Stimulated activated CD4-positive, alpha-beta T cell treated with anti-CD3 and anti-CD28 coated beads, Interleukin-1b, Interleukin-23, amount 100 ng/mL, for 1 hour (primary cell): ENCODE measurements around the gene PSMB1.

ENCODE experiments used
- DNase-seq, 2 donors: peaks; one replicate each; pipeline ENCODE4 v3.0.0-alpha.2; 2020; ENCODE audit warnings: low read depth in 2 of 2

Gene PSMB1

DNA sequence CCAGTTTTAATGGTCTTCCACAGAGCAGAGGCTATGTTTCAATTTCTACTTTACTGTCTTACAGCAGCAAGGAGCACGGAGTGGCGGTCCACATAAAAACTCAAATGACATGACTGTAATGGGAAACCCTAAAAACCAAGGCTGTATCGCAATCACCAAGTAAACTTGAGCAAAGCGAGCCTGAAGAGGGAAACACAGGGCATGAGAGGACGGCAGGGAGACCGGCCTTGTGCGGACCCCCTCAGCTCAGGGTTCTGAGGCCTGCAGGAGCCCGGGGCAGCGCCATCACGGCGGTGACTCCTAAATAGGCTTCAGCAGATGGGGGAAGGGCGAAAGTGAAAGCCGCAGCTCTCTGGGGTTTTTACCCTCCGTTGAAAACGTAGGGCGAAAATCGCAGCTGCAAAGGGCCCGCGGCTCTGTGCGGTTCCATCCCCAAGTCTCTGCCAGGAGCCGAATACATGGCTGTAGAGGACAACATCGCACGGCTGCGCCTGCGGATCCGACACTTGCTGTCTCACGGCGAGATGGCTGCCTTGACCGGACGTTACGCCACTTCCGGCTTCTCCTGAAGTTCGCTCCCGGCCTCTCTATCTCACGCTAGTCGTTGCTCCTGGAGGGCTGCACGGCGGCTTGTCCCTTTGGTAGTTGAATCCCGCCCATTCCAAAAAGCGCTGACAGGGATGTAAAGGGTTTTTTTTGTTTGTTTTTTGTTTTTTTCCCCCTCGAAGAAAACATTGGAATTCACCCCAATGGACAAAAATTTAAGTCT, at the start of gene PSMB1:
TSS of gene PSMB1 (minus strand) at position 543 of the 769 bp plus-strand sequence. CDS start at position 478, 65 bp downstream.
- DNase-seq, result peak; percentile 44 to 60

DNA sequence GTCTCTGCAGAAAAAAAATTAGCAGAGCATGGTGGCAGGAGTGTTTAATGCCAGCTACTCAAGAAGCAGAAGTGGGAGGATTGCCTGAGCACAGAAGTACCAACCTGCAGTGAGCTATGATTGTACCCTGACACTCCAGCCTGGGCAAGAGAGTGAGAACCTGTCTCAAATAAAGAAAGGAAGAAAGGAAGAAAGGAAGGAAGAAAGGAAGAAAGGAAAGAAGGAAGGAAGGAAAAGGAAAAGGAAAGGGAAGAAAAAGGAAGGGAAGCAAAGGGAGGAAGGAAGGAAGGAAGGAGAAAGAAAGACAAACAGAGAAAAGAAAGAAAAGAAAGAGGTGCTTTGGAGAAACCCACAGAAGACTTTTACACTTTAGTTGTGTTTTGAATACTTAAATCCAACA, 44.2 kb upstream of the PSMB1 start:
- no peak for DNase-seq

DNA sequence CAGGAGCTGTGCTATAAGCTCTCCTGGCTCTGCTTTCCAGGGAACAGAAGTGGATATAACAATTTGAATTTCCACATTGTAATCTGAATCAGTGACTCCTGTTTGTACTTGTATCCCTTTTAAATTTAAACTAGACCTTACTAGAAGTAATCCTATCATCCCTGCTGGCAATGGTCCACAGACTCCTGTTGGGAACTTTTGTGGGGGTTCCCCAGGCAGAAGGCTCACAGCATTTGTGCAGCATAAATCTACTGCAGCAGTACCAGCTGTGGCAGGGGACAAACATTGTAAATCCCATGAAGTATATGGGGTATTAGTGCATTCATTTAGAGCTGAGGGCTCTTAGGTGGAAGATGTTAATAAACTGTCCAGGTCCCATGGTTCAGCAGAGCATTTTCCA, 43.3 kb upstream of the PSMB1 start:
- DNase-seq, result no peak

DNA sequence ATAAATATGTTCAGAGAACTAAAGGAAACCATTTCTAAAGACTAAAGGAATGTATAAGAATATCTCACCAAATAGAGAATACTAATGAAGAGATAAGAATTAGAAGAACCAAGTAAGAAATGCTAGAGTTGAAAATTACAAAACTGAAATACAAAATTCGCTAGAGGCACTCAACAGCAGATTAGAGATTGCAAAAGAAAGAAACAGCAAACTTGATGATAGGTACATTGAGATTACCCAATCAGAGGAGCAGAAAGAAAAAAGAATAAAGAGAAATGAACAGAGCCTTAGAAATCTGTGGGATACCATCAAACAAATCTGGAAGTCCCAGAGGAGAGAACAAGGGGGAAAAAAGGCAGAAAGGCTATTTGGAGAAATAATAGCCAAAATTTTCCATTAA, 37.6 kb upstream of the PSMB1 start:
- DNase-seq, result no peak

DNA sequence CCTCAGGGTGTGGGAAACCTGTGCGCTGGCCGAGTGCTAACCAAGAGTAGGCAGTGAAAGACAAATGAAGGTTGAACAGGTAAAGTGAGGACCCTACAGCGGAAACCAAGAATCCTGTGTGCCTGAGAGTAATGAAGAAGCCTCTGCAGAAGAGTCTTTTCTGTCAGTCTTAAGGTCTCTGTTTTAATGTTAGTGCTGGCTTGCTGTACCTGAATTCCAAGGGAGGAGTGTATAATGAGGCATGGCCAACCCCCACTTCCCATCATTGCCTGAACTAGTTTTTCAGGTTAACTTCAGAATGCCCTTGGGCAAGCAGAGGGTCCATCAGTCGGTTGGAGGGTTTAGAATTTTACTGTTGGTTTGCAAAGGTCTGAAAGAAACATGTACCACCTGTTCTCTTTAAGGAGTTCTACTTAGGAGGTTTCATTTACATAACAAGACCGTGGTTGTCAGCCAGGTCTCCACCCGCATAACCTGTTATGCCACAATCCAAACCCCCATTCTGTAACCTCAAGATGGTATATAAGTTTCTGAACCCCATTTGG, 31.9 kb upstream of the PSMB1 start:
- DNase-seq, result no peak

DNA sequence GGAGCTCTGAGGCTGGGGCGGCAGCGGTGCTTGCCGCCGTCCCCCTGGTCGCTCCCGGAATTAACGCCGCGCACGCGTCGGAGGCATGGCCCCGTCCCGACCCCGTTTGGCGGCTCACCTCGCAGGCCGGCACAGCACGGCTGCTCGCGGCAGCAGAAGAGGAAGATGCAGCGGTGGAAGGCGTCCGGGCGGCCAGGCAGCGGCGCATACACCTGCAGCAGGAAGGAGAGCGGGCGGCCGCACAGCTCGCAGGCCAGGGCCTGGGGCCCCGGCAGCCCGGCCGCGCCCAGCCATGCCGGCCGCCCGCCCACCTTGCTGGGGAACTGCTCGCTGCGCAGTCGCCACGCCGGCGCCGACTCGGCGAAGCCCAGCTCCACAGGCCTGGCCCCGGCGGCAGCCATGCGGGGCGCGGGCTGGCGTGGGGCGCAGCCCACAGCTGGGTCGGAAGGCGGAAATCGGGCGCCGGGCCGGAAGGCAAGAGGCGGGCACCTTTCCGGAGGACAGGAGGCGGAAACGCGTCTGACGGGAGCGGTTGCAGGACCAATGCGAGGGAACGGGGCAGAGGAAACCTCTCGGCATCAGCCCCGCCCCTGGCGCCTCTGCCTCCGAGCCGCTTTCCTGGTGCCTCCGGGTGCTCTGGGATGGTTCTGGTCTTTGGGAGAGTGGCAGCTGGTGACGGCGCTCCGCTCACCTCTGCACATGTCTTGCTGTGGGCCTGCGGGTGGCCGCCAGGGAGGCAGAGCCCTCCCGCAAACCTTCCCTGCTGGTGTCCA, 31.3 kb upstream of the PSMB1 start, which contains the start of gene PDCD2:
TSS of gene PDCD2 (minus strand) at position 457 of the 773 bp plus-strand sequence. CDS start at position 401, 56 bp downstream.
- DNase-seq, result peak; percentile 74 to 76

DNA sequence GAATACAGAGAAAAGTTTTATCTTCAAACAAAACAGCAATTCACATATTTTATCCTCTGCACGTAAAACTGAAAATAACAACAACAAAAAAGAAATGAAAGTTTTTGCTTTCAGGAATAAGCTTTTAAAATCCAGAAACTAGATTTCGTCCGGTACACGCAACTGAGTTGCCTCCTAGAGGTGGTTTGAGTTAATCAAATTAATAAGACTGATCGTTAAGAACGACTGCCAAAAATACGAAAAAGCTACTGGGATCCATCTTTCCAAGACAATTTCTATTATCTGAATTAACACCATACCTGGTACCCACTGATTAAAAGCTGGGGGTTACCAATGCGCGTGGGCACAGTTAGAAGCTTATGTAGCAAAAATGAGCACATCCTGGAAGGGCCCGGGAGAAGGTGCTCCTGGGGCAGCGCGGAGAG, 30.7 kb upstream of the PSMB1 start:
- no peak for DNase-seq

DNA sequence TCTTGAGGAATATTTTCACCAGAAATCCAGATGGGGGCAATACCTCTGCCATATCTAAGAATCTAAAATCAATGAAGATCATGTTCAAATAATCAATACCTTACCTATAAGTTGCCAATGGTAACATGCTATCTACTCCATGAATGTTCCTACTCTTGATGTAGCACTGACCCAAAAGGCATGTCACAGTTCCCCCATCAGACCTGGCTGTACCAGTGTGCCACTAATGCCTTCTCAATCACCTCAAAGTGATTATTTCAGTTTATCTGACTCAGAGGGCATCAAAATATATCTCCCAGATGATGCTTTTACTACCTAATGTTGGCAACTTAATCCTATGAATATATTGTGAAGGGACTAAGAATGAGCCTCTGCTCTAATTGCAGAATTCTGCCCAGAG, 25.8 kb upstream of the PSMB1 start:
- no peak for DNase-seq

DNA sequence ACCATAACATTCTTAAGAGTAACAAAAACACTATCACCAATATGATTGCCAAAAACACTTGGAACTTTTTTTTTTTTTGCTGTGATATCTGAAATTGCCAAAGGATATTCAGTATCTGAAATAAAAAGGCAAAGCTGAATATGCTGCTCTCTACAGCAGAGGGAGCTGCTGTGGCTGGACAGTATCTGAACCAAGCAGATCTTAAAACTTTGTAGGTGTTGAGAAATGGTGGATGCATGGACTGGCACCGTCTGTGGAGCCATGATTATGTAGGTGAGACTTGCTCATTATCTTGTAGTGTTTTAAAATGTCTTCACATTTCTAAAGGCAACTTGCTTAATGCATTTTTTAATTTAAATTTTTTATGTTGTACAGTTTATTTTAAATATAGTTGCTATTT, 22.1 kb upstream of the PSMB1 start:
- DNase-seq, result no peak

DNA sequence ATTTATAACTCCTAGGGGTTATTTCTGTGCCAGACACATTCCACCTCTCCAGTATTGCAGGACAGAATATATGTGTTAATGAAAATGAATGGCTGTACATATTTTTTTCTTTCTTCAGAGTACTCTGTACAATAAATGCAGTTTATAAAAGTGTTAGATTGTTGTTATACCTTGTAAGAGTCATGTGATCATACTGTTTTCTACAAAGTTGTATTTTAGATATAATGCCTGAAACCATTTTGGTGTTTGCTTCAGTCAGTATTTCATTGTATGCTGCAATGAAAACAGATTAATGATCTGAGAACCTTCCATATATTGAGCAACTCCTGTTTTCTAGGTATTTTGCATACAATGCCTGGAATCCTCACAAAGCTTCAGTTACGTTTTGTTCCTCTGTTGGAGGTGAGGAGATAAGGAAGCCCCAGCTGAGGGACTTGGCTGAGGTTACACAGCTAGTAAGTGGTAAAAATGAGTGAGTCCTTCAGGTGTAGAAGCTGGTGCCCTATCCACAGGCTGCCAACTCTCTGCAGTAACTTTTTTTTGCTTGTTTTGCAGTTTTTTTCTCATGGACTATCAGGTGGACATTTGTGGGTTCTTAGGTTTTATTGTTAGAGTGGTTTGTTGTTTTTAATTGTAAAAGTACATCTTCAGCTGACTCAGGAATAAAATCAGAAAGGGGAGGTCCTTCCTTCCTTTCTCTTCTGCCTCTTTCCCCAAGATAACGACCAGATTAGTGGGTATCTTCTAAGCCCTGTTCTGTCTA, 19.8 kb upstream of the PSMB1 start:
- DNase-seq, result no peak

DNA sequence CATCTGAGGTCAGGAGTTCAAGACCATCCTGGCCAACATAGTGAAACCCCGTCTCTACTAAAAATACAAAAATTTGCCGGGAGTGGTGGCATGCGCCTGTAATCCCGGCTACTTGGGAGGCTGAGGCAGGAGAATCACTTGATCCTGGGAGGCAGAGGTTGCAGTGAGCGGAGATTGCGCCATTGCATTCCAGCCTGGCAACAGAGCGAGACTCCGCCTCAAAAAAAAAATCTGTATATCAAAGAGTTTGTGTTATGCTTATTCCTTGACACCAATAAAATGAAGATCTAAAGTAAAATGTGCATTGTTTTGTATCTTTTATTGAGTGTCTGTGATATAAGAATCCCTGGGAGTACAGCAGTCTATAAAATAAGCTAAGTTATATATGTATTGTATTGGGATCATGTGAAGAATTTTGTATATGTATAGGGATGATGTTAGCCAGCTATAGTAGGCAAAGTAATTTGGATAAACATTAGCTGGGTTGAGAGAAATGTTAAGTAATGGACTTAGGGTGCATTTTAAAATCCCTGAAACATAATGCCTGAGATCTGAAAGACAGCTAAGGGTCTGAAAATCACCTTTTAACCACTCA, 11.9 kb upstream of the PSMB1 start:
- DNase-seq, result no peak

DNA sequence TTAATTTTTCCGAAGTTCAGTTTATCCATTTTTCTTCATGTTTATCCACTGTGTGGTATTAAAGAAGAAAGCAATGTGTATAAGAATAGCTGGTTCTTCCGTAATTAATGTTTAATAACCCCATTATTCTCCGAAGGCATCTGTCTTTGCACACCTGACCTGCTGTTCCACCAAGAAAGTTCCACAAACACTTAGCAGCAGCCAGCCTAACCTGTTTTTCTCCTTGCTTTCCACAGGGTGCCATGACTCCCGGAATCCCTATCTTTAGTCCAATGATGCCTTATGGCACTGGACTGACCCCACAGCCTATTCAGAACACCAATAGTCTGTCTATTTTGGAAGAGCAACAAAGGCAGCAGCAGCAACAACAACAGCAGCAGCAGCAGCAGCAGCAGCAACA, 8.4 kb upstream of the PSMB1 start:
- no peak for DNase-seq

DNA sequence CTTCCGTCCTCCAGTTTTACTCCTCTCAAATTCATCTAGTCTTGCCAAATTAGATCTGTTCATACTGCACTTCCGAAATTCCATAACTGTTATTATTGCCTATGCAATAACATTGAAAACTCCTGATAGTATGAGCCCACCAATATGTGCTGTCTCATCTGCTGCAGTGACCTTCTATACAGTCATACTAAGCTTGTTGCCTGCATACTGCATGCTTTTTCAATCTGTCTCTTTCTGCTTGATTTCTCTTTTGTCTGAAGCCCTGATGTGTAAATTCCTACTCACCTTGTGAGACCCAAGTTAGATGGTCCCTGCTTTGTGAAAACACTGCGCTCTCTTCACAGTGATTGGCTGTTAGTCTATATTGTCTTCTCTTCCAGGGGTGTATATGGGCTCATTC, 2.2 kb upstream of the PSMB1 start:
- DNase-seq, result no peak

DNA sequence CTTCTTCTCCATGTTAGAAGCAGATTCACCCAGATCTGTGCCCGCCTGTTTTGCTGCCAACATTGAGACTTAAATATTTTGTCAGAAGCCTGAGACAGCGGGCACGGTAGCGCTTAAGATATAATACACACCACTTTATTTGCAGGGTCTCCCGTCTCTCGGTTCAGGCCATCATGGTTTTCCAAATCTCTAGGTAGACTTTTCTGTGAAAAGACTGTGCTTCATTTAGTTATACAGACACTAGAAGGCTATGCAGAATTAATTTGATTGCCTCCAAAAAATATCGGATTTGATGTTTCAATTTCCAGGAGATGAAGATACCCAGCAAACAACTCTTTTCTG, 1.7 kb upstream of the PSMB1 start:
- no peak for DNase-seq

DNA sequence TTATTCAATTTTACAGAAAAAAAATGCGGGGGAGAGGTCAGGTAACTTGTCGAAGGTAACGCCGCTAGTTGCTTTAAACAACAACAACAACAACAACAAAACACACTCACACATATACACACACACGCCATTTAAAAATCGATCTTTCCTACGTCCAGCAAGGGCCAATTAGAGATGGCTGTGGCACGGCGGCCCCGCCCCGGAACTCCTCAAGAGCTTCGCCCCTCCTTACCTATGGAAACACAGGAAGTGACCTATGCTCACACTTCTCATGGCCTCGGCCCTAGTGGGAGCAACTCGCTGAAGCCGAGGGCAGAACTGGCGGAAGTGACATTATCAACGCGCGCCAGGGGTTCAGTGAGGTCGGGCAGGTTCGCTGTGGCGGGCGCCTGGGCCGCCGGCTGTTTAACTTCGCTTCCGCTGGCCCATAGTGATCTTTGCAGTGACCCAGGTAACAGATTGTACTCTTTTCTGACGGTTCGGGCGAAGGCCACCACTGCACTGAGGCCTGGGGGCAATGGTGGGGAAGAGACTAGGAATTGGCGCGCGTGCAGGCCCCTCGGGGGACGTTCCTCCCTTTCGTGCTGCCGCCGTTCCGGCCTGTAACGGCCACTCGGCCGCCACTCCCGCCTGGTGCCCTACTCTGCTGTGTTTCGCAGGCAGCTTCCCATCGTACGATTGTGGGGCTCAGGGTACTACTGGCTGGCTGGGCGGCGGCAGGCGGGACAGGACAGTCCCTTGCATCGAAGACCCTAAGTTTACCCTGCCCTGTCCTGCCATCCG, 1.1 kb upstream of the PSMB1 start, which contains the start of gene TBP:
TSS of gene TBP (plus strand) at position 357 of the 783 bp plus-strand sequence. CDS start 2,661 bp downstream, outside the sequence.
- peak; percentile 85 to 93 for DNase-seq

DNA sequence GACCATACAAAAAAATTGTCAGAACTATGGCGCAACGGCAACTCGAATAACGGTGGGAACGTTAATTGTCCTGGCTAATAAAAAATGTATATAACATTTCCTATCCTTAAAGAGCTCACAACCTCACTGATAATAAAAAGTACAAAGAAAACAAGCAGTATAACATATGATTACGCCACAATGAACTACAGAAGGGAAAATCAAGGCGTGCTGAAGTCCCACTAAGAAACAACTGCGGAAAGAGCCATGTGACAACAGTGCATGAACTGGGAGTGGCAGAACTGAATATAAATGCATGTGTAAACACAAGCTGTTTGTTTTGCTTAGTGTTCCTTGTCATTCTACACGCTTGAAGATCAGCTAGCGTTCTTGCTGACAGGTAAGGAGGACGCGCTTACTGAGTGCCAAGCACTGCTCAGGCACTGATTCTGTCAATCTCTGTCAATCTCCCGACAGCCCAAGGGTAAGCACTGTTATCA, 466 bp upstream of the PSMB1 start:
- no peak for DNase-seq

DNA sequence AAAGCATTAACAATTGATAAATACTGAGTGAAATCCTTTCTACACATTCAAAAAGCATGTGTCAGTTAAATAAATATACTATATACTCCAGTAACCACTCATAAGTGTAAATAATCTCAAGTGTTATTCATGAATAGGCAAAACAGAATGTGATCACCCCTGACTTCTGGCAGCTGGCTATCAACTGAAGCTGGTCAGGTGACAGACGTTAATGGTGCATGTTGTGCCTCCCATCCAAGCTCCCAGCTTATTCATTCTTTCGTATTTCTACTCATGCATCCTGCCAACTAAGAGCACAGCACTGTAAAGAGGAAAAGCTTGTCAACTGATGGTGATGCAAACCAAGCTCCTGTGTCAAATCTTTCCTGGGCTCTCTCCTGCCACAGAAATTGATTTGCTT, 7.7 kb downstream of the PSMB1 start:
- DNase-seq, result no peak

DNA sequence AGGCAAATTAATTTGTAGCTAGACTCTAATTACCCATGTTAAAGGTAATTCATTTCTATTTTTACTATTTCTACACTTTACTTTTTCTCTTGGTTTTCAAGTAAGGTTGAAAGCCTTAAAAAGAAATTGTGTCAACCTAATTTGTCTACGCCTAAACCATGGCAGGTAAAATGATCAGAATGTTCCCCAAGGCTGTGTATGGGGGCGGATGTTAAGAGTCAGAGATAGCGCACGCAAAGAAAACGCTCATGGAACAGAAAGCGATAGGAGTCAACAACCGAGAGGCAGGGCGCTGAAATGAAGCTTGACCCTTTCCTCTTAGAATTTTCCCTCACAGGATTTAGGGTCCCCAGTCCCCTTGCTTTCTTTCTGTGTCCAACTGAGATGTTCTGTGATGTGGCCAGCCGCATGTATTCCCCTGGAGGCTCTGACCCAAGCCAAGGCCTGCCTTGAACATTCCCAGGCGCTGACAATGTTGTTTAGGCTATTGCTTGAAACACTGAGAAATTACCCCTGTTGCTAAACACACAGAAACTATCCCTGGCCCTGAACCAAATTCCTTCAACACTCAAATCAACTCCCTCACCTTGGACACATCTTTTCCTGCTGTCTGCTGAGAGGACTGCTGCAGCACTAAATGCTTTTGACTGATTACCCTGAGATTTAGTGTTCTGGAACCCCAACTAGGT, 10.9 kb downstream of the PSMB1 start:
- no peak for DNase-seq

DNA sequence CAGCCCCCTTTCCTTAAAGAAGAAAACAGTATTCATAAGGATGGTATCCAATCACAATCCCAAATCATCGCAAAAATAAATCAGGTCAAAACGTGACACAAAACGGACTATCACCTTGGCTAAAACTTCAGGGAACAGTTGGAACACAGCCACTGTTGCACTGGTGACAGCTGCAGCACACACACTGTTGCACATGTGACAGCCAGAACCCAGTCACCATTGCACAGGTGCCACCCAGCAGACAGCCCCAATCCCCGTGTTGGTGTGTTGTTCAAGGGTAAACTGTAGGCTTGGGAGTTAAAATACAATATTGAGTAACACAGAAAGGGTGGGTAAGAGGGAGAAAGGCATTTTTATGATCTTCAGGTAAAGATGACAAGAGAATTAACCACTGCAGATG, 15.8 kb downstream of the PSMB1 start:
- DNase-seq, result no peak

DNA sequence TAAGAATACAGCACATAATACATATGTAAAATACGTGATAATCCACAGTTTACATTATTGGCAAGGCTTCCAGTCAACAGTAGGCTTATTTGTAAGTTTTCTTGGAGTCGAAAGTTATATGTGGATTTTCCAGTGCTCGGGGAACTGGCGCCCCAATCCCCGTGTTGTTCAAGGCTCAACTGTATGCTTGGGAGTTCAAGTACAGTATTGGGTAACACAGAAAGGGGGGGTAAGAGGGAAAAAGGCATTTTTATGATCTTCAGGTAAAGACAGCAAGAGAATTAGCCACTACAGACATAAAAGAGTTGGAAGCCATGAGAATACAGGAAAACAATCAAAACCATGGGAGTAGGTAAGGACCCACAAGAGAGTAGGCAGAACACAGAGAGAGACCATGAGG, 16.4 kb downstream of the PSMB1 start:
- no peak for DNase-seq
